Measurements from ENCODE around the gene KAZALD1.

KAZALD1 gene

DNA sequence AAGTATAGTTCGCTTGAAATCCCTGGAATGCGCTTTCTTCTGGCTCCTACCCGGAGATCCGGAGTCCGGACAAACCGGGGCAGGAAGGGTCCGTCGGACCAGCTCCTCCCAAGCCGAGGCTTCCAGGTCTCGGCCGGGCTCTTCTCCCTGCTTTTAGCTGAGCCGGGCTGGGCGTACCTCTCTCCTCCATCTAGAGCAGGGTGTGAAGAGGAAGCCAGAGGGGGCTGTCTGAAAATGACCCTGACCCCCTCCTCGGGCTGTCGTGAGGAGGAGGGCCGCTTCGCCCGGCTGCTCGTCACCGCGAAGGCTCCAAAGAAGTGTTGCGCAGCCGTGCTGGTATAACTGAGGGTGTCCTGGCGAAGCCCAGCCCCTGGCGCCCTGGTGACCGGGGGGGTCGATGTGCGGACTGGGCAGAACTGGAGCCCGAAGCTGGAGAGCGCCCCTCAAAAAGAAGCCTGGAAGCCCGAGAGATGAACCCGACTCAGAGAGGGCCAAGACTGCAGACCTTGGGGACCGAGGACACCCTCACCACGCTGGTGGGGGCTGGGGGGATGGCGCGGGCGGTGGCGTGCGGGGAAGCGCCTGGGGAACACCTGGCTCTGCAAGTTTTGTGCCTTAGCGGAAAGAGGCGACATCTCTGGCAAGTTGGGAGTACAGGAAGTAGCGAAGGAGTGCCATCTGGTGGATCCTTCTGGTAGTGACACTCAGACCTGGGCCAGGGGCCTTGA lies 5.7 kb downstream of the KAZALD1 start:
- Mint-ChIP-seq H3K27ac (no peak overlapping the region), H3K4me3 (peak overlapping the region; percentile 84), H3K9me3 (no peaks in the 10 kb centered on the region), H3K27me3 (peaks cover 28% of the 10 kb centered on the region), H3K4me1 (peaks cover 22% of the 10 kb centered on the region), H3K36me3 (no peaks in the 10 kb centered on the region)

DNA sequence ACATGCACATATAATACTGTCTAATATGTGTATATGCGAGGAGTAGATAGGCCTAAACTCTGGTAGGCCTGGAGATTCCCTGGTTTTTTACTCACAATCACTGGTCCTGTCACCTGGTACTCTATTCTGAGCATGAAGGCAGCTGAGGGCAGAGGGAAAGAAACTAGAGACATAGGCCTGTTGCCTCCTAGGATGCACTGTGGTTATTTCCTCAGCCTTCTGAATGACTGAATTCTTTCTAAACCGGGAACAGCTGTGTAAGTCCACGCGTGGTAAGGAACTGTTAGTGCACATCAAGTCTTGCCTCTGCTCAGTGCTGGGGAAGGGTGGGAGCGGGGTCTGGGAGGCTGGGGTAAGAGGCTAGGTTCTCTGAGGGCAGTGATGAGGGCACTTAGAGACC lies 7.7 kb downstream of the KAZALD1 start:
- Mint-ChIP-seq H3K4me3 (no peak overlapping the region), H3K36me3 (no peaks in the 10 kb centered on the region), H3K9me3 (no peaks in the 10 kb centered on the region), H3K27ac (no peak overlapping the region), H3K4me1 (peaks cover 14% of the 10 kb centered on the region), H3K27me3 (peaks cover 36% of the 10 kb centered on the region)

DNA sequence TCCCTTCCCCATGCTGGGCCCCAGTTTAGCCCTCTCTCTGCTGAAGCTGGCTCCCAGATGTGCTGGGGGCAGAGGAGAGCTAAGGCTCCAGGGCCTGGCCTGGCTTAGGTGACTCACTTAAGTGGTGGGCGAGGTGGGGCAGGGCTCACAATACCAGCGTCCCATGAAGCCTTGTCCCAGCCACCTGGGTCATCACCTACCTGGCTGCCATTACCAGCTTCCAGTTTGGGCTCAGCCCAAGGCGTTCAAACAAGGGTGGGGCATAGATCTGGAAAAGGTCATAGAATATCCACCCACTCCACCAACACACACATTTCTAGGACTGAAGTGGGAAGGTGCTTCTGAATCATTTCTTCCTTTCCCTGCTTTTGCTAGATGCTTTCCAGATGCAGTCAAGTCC lies 8.3 kb downstream of the KAZALD1 start:
- Mint-ChIP-seq H3K27me3 (peaks cover 32% of the 10 kb centered on the region), H3K9me3 (no peaks in the 10 kb centered on the region), H3K36me3 (no peaks in the 10 kb centered on the region), H3K27ac (no peak overlapping the region), H3K4me3 (no peak overlapping the region), H3K4me1 (peaks cover 14% of the 10 kb centered on the region)

DNA sequence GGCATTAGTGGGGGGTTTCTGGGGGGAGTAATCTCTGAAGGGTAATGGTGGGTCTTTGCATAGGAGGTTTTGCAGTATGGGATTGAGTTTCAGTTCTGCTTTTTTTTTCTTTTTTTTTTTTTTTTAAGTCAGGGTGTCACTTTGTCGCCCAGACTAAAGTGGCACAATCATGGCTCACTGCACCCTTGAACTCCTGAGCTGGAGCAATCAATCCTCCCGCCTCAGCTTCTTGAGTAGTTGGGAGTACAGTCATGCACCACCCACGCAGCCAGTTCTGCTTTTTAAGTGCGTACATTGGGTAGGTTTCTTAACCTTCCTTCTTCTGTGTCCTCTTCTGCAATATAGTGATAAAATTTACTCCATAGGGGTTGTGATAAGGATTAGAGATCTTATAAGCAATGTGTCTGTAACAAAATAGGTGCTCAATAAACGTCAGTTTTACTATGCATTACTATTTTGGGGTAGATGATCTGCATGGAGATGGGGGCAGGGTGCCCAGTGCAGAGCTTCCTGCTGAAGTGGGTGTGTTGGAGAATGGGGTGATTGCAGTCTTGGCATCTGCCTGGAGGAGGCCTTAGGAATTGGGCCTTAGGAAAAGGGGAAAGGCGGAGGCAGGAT lies 9.6 kb downstream of the KAZALD1 start:
- Mint-ChIP-seq H3K4me1 (peaks cover 7% of the 10 kb centered on the region), H3K4me3 (no peak overlapping the region), H3K27ac (no peak overlapping the region), H3K27me3 (peaks cover 28% of the 10 kb centered on the region), H3K36me3 (no peaks in the 10 kb centered on the region), H3K9me3 (no peaks in the 10 kb centered on the region)

DNA sequence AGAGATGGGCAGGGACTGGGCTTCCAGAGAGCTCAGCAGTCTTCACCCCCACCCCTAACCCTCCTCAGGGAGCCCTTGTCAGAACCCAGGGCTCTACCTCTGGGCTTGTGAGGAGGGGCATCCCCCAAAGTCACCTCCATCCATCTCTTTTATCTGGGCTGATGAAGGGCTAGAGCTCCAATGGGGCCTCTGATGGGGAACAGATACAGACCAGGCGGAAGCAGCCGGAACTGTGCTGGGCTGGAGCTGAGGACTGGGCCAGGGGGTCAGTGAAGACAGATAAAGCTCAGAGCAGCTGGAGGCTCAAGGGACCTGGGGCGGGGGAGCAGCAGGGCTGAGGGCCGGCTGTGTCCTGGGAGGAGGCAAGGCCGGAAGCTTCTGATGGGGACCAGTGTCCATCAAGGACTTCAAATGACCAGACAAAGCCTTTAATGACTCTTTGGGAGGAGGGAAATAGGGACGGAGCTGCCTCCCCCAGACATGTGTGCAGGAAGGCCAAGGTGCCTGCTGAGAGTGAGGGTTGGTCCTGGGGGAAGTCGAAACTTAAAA lies 10.2 kb downstream of the KAZALD1 start:
- Mint-ChIP-seq H3K27ac (no peak overlapping the region), H3K4me3 (no peak overlapping the region), H3K4me1 (peaks cover 7% of the 10 kb centered on the region), H3K27me3 (peaks cover 28% of the 10 kb centered on the region), H3K36me3 (no peaks in the 10 kb centered on the region), H3K9me3 (no peaks in the 10 kb centered on the region)

DNA sequence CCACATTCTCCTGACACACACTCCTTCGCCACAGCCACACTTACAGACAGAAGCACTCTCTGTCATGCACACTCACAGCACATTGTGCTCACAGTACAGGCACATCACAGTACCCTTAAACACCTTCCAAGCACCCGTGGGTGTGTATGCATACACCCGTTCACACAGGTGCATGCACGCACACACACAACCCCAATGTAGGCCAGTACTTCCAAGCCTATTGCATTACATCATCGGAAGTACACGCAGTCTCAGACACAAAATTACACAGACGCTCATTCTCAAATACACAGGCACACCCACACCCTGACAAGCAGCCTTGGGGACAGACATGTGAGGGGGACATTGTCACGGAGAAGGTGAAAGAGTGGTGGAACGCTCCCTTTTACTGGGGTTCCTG lies 11.1 kb downstream of the KAZALD1 start:
- no peaks in the 10 kb centered on the region for H3K36me3 Mint-ChIP-seq
- no peak overlapping the region for H3K4me3 Mint-ChIP-seq
- peaks cover 26% of the 10 kb centered on the region for H3K27me3 Mint-ChIP-seq
- no peak overlapping the region for H3K27ac Mint-ChIP-seq
- no peaks in the 10 kb centered on the region for H3K4me1 Mint-ChIP-seq
- no peaks in the 10 kb centered on the region for H3K9me3 Mint-ChIP-seq

DNA sequence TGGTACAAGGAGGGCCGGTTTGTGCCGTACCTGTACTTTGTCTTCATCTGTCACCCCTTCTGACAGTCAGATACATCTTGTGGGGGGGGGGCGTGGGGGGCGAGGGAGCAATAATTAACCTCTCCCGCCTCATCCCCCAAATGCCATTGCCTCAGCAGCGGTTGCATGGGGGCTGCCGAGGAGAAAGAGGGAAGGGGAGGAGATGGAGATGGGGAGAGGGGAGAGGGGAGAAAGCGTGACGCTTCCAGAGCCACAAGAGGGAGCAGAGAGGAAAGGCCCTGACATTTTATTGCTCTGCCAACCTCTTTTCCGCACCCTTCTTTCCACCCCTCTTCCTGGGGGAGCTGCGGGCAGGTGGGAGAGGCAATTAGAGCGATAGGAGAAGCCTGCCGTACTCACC lies 11.8 kb downstream of the KAZALD1 start:
- Mint-ChIP-seq H3K4me3 (no peak overlapping the region), H3K36me3 (no peaks in the 10 kb centered on the region), H3K9me3 (no peaks in the 10 kb centered on the region), H3K27me3 (peaks cover 31% of the 10 kb centered on the region), H3K27ac (no peak overlapping the region), H3K4me1 (no peaks in the 10 kb centered on the region)

DNA sequence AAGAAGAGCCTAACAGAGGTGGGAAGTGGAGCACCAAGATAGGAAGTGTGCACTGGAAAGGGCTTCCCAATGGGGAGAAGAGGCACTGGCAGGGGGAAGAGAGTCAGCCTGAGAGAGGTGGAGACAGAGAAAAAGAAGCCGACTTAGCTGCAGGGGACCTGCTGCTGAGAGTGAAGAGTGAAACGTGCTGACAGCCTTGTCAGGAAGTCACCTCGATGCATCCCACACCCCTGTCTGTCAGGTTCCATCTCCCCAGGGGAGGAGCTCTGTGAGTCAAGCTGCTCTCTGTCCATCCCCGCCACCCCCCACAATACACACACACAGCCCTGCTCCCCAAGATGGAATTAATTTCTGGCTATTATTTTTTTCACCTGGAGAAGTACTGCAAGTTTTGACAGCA lies 14.0 kb downstream of the KAZALD1 start:
- Mint-ChIP-seq H3K27ac (no peak overlapping the region), H3K4me3 (no peak overlapping the region), H3K27me3 (peaks cover 36% of the 10 kb centered on the region), H3K4me1 (no peaks in the 10 kb centered on the region), H3K9me3 (no peaks in the 10 kb centered on the region), H3K36me3 (no peaks in the 10 kb centered on the region)

DNA sequence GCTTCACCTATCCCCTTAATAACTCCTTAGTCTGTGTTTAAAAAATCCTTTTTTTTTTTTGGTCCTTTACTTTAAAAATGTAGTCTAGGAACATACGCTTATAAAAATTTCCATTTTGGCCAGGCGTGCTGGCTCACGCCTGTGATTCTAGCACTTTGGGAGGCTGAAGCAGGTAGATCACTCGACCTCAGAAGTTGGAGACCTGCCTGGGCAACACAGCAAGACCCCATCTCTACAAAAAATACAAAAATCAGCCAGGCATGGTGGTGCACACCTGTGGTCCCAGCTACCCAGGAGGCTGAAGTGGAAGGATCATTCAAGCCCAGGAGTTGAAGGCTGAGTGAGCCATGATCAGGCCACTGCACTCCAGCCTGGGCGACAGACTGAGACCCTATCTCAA lies 14.8 kb downstream of the KAZALD1 start:
- Mint-ChIP-seq H3K27me3 (peaks cover 38% of the 10 kb centered on the region), H3K36me3 (no peaks in the 10 kb centered on the region), H3K9me3 (no peaks in the 10 kb centered on the region), H3K4me1 (no peaks in the 10 kb centered on the region), H3K4me3 (no peak overlapping the region), H3K27ac (no peak overlapping the region)

DNA sequence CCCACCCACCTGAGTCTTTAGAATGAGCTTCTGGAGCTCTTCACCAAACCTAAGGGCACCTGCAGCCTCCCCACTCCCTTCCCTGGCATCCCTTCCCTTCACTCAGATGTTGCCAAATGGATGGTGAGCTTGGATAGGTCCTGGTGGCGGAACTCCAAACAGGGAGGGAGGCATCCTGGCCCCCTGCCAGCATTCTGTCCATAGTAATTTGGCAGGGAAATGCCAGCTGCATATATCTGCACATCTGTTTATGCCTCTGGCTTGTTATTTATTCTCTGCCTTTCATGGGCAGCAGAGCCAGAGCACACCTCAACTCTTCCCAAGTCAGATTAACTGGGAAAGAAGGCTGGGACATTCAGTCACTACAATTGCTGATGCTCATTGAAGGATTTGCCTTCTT lies 18.1 kb downstream of the KAZALD1 start:
- Mint-ChIP-seq H3K9me3 (no peaks in the 10 kb centered on the region), H3K36me3 (no peaks in the 10 kb centered on the region), H3K27ac (no peak overlapping the region), H3K4me1 (no peaks in the 10 kb centered on the region), H3K4me3 (no peak overlapping the region), H3K27me3 (peaks cover 32% of the 10 kb centered on the region)

DNA sequence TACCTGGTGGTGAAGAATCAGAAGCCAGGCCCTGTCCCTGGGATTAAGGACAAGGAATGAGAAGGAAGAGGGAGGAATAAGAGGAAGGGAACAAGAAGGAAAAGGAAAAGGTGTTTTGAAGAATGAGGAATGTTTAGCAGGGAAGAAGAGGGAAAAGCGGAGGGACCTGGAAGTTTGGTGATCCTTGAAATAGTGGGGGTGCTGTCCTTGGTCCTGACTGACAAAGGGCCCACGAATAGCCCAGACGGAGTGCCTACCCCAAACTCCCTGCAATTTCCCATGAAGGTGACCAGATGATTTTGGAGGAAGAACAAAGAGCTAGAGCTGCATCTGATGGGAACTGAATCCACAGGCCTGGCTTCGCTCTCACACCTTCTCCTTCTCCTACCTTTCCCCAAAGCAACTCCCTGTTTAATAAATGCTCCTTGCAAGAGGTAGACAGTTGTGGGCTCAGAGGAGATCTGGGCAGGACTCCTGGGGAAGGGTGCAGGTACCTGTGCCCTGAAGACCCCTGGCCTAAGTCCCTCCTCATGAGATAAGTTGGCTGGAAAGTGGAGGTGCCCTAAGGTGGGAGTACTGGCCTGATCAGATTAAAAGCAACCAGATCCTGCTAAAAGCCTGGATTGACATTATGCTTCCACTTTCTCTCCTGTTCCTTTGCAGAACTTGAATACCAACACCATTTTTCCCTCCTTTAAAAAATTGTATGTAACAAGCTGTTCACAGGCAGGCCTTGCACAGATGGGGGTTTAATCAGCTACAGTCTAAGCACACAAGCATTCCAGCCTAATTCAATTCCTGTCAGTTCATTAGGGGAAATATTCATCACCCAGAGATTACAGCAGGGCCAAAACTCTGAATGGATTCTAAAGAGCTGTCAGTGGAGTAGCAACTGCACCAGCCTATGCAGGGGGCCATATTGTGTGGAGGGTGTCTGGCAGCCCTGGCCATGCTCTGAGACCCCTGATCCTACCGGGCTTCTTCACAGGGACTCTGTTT lies 19.4 kb downstream of the KAZALD1 start:
- no peak overlapping the region for H3K4me3 Mint-ChIP-seq
- H3K4me1 Mint-ChIP-seq: no peaks in the 10 kb centered on the region
- H3K9me3 Mint-ChIP-seq: no peaks in the 10 kb centered on the region

DNA sequence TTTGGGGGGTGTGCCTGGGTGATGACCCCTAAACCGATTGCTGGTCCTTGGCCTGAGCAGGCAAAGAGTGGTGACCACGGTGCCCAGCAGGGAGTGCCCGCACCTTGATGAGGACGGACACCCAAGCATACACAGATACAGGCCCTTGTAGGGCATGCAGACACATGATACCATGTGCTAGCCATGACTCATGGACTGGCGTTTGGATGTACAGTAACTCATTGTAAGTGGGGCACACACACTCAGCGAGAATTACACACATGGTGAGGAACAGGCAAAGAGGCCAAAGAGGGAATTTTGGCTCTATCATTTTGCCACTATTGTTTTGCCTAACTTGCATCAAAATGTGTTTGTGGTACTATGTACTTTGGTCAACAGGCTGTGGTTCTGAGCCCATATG lies 24.1 kb downstream of the KAZALD1 start:
- Mint-ChIP-seq H3K4me1 (no peaks in the 10 kb centered on the region), H3K9me3 (no peaks in the 10 kb centered on the region), H3K36me3 (no peaks in the 10 kb centered on the region), H3K27me3 (peaks cover 38% of the 10 kb centered on the region), H3K27ac (no peak overlapping the region), H3K4me3 (no peak overlapping the region)

More for the DNA sequence above, 19.4 kb downstream of the KAZALD1 start:
- H3K27ac Mint-ChIP-seq: no peak overlapping the region
- no peaks in the 10 kb centered on the region for H3K36me3 Mint-ChIP-seq
- peaks cover 32% of the 10 kb centered on the region for H3K27me3 Mint-ChIP-seq

DNA sequence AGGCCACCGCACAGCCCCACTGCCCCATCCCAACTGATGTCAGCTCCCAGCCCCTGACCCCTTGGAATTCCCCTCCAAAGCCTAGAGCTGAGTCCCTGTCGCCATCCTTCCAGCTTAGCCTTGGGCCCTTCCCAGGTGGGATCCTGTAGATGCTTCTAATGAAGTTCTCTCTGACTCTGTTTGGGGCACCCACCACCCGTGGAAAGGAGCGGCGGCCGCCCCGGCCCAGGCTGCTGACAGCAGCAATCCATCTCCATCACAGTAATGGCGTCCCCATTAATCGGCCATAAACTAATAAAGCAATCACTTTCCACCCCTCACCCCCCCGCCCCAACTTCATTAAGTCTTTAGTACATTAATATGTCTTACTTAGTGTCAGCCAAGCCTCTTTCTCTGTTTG lies 25.6 kb downstream of the KAZALD1 start:
- Mint-ChIP-seq H3K4me1 (no peaks in the 10 kb centered on the region), H3K9me3 (no peaks in the 10 kb centered on the region), H3K27ac (no peak overlapping the region), H3K4me3 (no peak overlapping the region), H3K27me3 (peaks cover 43% of the 10 kb centered on the region), H3K36me3 (no peaks in the 10 kb centered on the region)

DNA sequence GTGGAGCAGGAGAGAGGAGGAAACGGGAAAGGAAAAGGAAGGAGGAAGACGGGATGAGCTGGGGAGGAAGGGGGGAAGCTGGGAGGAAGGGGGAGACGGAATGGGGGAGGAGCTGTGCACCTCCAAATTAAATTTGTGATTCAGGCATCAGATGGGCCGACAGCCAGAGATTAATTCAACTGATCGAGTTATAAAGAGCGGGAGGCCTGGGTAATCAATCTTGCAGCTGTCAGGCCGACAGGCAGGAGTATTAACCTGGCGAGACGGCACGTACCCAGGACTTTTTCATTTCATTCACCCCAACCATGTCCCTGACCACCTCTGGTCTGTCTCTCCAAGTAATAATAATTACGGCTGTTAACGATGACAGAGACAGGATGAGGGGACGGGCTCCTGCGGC lies 26.2 kb downstream of the KAZALD1 start:
- peaks cover 39% of the 10 kb centered on the region for H3K27me3 Mint-ChIP-seq
- H3K4me1 Mint-ChIP-seq: no peaks in the 10 kb centered on the region
- H3K4me3 Mint-ChIP-seq: no peak overlapping the region
- no peaks in the 10 kb centered on the region for H3K36me3 Mint-ChIP-seq
- no peak overlapping the region for H3K27ac Mint-ChIP-seq
- no peaks in the 10 kb centered on the region for H3K9me3 Mint-ChIP-seq

DNA sequence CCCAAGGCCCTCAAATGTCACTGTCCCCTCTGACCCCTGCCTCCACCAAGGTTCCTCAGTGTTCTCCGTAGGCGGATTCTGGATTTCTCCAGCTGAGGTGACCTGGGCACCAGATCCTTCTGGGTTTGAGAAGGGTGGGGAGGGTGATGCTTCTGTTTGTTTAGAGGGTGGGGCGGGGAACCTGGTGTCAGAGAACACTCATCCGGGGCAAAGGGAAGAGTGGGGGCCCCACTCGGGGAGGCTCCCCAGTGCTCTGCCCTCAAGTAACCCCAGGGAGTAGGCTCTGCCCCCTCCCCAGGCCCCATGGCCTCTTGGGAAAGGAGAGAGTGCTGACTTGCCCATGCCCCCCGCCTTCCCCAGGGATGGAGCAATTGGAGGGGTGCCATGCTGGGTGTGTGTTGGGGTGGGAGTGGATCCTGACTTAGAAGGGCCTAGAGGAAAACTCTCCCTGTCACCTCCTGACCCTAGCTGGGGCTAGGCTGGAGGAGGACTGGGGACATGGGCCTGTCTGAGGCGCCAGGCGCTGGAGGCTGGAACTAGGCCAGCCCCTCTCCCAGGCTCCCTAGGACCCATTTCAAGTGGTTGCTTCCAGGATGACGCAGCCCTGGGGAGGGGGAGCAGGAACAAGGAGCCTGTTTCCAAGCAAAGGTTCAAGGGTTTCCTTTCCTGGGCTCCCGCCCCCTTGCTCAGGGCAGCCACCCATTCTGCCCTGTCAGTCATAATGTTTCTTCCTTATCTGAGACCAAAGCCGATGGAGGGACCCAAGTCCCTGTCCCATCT lies 27.9 kb downstream of the KAZALD1 start:
- H3K27me3 Mint-ChIP-seq: peaks cover 37% of the 10 kb centered on the region
- no peaks in the 10 kb centered on the region for H3K9me3 Mint-ChIP-seq
- no peaks in the 10 kb centered on the region for H3K36me3 Mint-ChIP-seq
- no peak overlapping the region for H3K27ac Mint-ChIP-seq
- H3K4me3 Mint-ChIP-seq: no peak overlapping the region
- no peaks in the 10 kb centered on the region for H3K4me1 Mint-ChIP-seq

Measured in activated naive CD4-positive, alpha-beta T cell treated with anti-CD3 and anti-CD28 coated beads, Interleukin-2, amount 50 U/mL, for 24 hours (primary cell).